ENCODE measurements around the gene SCGB1C1. TPM values are rescaled to one million over a fixed set of nuclear protein-coding genes. Genes with fewer than 3 reads are reported as not detected.

The SCGB1C1 gene
- total and polyA plus RNA-seq, 2 donors (not counting 1 experiment from before 2014, with no cell fraction given): not detected

GRCh38 chr11:227824-228379 is 35.0 kb downstream of the SCGB1C1 start:
- H2AFZ ChIP-seq (ENCODE audit: insufficient read depth, low read depth, low read length, poor library complexity, severe bottlenecking): no peak overlapping the region
- Mint-ChIP-seq H3K4me1 (peaks cover 6% of the 10 kb centered on the region), H3K4me3 (no peak overlapping the region), H3K27ac (no peak overlapping the region), H3K9me3 (ENCODE audit: insufficient read depth) (no peaks in the 10 kb centered on the region), H3K27me3 (no peaks in the 10 kb centered on the region)
- 91% methylated on average over 2 of the region's 6 CpGs for WGBS (ENCODE audit: insufficient coverage)
- H3K9ac ChIP-seq (ENCODE audit: low read length): no peak overlapping the region
- H4K20me1 ChIP-seq (ENCODE audit: control insufficient read depth, insufficient read depth, low read length, poor library complexity, severe bottlenecking): no peaks in the 10 kb centered on the region
- no peak overlapping the region for H3K4me3 ChIP-seq (ENCODE audit: control extremely low read depth in 1 of 5, extremely low read depth in 1 of 5, insufficient read depth in 1 of 5, low read depth in 2 of 5, low read length in 4 of 5)
- ATAC-seq (ENCODE audit: low read depth) (no peak), DNase-seq (no peak)
- ChIA-PET POLR2A (interaction anchor here (0.6 kb wide), 1 partner anchor 311 kb away, joined by 4 read pairs; no protein-coding TSS in a partner anchor), CTCF (interaction anchor here (2.2 kb wide), 1 partner anchor 23 kb away, joined by 8 read pairs; no protein-coding TSS in a partner anchor)
- no peak overlapping the region for H3K27ac ChIP-seq (ENCODE audit: low read length in 2 of 2)
- TF ChIP-seq CTCF (IDR thresholded peaks at IDR 0.05) (no peak), EZH2 (IDR thresholded peaks at IDR 0.05; ENCODE audit: borderline replicate concordance, insufficient read depth, low read depth, low read length, poor library complexity, severe bottlenecking) (no peak)
- H3K27me3 ChIP-seq (replicated peaks in 1 of 4; ENCODE audit: control extremely low read depth in 1 of 4, control insufficient read depth in 3 of 4, insufficient read depth in 4 of 4, low read length in 3 of 4): no peaks in the 10 kb centered on the region
- H3K36me3 ChIP-seq (replicated peaks in 1 of 2; ENCODE audit: control extremely low read depth in 1 of 2, control insufficient read depth in 1 of 2, extremely low read depth in 1 of 2, insufficient read depth in 2 of 2, low read length in 1 of 2): peaks cover 0 to 18% of the 10 kb centered on the region in 2 experiments
- no peaks in the 10 kb centered on the region for H3K4me1 ChIP-seq (ENCODE audit: control insufficient read depth in 2 of 2, insufficient read depth in 2 of 2, low read length in 2 of 2)
- H3K9me3 ChIP-seq (ENCODE audit: control extremely low read depth in 1 of 3, control insufficient read depth in 2 of 3, insufficient read depth in 1 of 3, low read length in 2 of 3): no peaks in the 10 kb centered on the region
- intact Hi-C loops (cut with micrococcal nuclease): no loop called here
- no peak overlapping the region for H3K4me2 ChIP-seq (replicated peaks; ENCODE audit: low read depth, low read length, poor library complexity, severe bottlenecking)
- peaks cover 31% of the 10 kb centered on the region for H3K79me2 ChIP-seq (ENCODE audit: control insufficient read depth, insufficient read depth, low read length)

GRCh38 chr11:230431-230830 is 37.6 kb downstream of the SCGB1C1 start:
- no peaks in the 10 kb centered on the region for H3K27me3 Mint-ChIP-seq
- no peak for TF ChIP-seq EZH2 (IDR thresholded peaks at IDR 0.05; ENCODE audit: borderline replicate concordance, insufficient read depth, low read depth, low read length, poor library complexity, severe bottlenecking)
- no peak for TF ChIP-seq CTCF (IDR thresholded peaks at IDR 0.05)
- H3K9me3 Mint-ChIP-seq (ENCODE audit: insufficient read depth): no peaks in the 10 kb centered on the region
- over 99% methylated on average over 9 of the region's 10 CpGs for WGBS (ENCODE audit: insufficient coverage)
- Histone ChIP-seq H3K27ac (ENCODE audit: low read length in 2 of 2) (no peak overlapping the region), H4K20me1 (ENCODE audit: control insufficient read depth, insufficient read depth, low read length, poor library complexity, severe bottlenecking) (no peaks in the 10 kb centered on the region), H3K79me2 (ENCODE audit: control insufficient read depth, insufficient read depth, low read length) (peaks cover 24% of the 10 kb centered on the region), H3K27me3 (replicated peaks in 1 of 4; ENCODE audit: control extremely low read depth in 1 of 4, control insufficient read depth in 3 of 4, insufficient read depth in 4 of 4, low read length in 3 of 4) (no peaks in the 10 kb centered on the region), H3K9me3 (ENCODE audit: control extremely low read depth in 1 of 3, control insufficient read depth in 2 of 3, insufficient read depth in 1 of 3, low read length in 2 of 3) (no peaks in the 10 kb centered on the region), H2AFZ (ENCODE audit: insufficient read depth, low read depth, low read length, poor library complexity, severe bottlenecking) (no peak overlapping the region), H3K9ac (ENCODE audit: low read length) (no peak overlapping the region), H3K4me2 (replicated peaks; ENCODE audit: low read depth, low read length, poor library complexity, severe bottlenecking) (no peak overlapping the region), H3K4me3 (ENCODE audit: control extremely low read depth in 1 of 5, extremely low read depth in 1 of 5, insufficient read depth in 1 of 5, low read depth in 2 of 5, low read length in 4 of 5) (no peak overlapping the region), H3K4me1 (ENCODE audit: control insufficient read depth in 2 of 2, insufficient read depth in 2 of 2, low read length in 2 of 2) (peaks cover 4% of the 10 kb centered on the region in 2 donors), H3K36me3 (replicated peaks in 1 of 2; ENCODE audit: control extremely low read depth in 1 of 2, control insufficient read depth in 1 of 2, extremely low read depth in 1 of 2, insufficient read depth in 2 of 2, low read length in 1 of 2) (peaks cover 0 to 14% of the 10 kb centered on the region in 2 experiments)
- intact Hi-C loops (cut with micrococcal nuclease): no loop called here
- DNase-seq: no peak
- no peak for ATAC-seq (ENCODE audit: low read depth)
- peaks cover 13% of the 10 kb centered on the region for H3K4me1 Mint-ChIP-seq
- ChIA-PET CTCF (interaction anchor here (2.2 kb wide), 1 partner anchor 20 kb away, joined by 8 read pairs; no protein-coding TSS in a partner anchor), POLR2A (interaction anchor here (1.6 kb wide), 1 partner anchor 23 kb away, joined by 4 read pairs; the partner anchor contains the start of genes BET1L and RIC8A)
- H3K4me3 Mint-ChIP-seq: no peak overlapping the region
- H3K27ac Mint-ChIP-seq: no peak overlapping the region
